Trophoblast cell (in vitro differentiated cells and primary cell): ENCODE results near the gene GDPD4.

Experiments used
- DNase-seq, 2 donors: peaks; one replicate each; pipeline ENCODE4 v3.0.0-alpha.2; 2016
- H2AFZ ChIP-seq: 2 replicates; pipeline ENCODE4 v1.6.1; 2013; ENCODE audit warnings: low read length, moderate library complexity, mild to moderate bottlenecking; ENCODE audit not compliant: insufficient read depth, poor library complexity
- H2AK5ac ChIP-seq: 2 replicates; pipeline ENCODE4 v1.6.1; 2013; ENCODE audit warnings: mild to moderate bottlenecking, low read length
- H2BK120ac ChIP-seq: 2 replicates; pipeline ENCODE4 v1.6.1; 2013; ENCODE audit warnings: low read length, mild to moderate bottlenecking, moderate library complexity; ENCODE audit not compliant: insufficient read depth, poor library complexity
- H2BK12ac ChIP-seq: 2 replicates; pipeline ENCODE4 v1.6.1; 2013; ENCODE audit warnings: mild to moderate bottlenecking, low read length, moderate library complexity
- H2BK5ac ChIP-seq: 2 replicates; pipeline ENCODE4 v1.6.1; 2013; ENCODE audit warnings: low read length, low read depth, moderate library complexity, mild to moderate bottlenecking; ENCODE audit not compliant: poor library complexity
- H3K14ac ChIP-seq: 2 replicates; pipeline ENCODE4 v1.6.1; 2013; ENCODE audit warnings: mild to moderate bottlenecking, low read length
- H3K18ac ChIP-seq: 2 replicates; pipeline ENCODE4 v1.6.1; 2013; ENCODE audit warnings: mild to moderate bottlenecking, low read length
- H3K23ac ChIP-seq: 2 replicates; pipeline ENCODE4 v1.6.1; 2013; ENCODE audit warnings: low read length
- H3K27ac ChIP-seq: 2 replicates; pipeline ENCODE4 v1.5.1; 2013; ENCODE audit warnings: low read depth, mild to moderate bottlenecking, inconsistent platforms, low read length, moderate library complexity
- H3K27me3 ChIP-seq: 2 replicates; pipeline ENCODE4 v1.6.1; 2013; ENCODE audit warnings: inconsistent platforms, mild to moderate bottlenecking, low read length, moderate library complexity; ENCODE audit not compliant: insufficient read depth
- H3K36me3 ChIP-seq, 2 experiments: 1 replicate in 1 of 2; 2 replicates in 1 of 2; pipeline ENCODE4 v1.6.1; 2013; ENCODE audit warnings: low read length in 2 of 2, mild to moderate bottlenecking in 2 of 2, moderate library complexity in 1 of 2; ENCODE audit not compliant: insufficient read depth in 2 of 2, control insufficient read depth in 1 of 2
- H3K4ac ChIP-seq: 2 replicates; pipeline ENCODE4 v1.6.1; 2013; ENCODE audit warnings: low read depth, mild to moderate bottlenecking, low read length, moderate library complexity
- H3K4me1 ChIP-seq, 2 experiments: 1 replicate in 1 of 2; 2 replicates in 1 of 2; pipeline ENCODE4 v1.6.1; 2013; ENCODE audit warnings: low read length in 2 of 2, mild to moderate bottlenecking in 2 of 2, moderate library complexity in 1 of 2; ENCODE audit not compliant: insufficient read depth in 2 of 2, control insufficient read depth in 1 of 2
- H3K4me2 ChIP-seq: 2 replicates; pipeline ENCODE4 v1.6.1; 2013; ENCODE audit warnings: inconsistent platforms, mild to moderate bottlenecking, low read length, moderate library complexity
- H3K4me3 ChIP-seq: 2 replicates; pipeline ENCODE4 v1.5.1; 2013; ENCODE audit warnings: mild to moderate bottlenecking, low read depth, low read length, inconsistent platforms
- H3K79me1 ChIP-seq: one replicate; pipeline ENCODE4 v1.6.1; 2013; ENCODE audit warnings: low read length
- H3K79me2 ChIP-seq: 2 replicates; pipeline ENCODE4 v1.6.1; 2013; ENCODE audit warnings: low read length, mild to moderate bottlenecking; ENCODE audit not compliant: control insufficient read depth, insufficient read depth, poor library complexity
- H3K9ac ChIP-seq: 2 replicates; pipeline ENCODE4 v1.6.1; 2013; ENCODE audit warnings: mild to moderate bottlenecking, low read length
- H3K9me3 ChIP-seq: 2 replicates; pipeline ENCODE4 v1.6.1; 2013; ENCODE audit warnings: low read depth, mild to moderate bottlenecking, control low read depth, inconsistent platforms, low read length; ENCODE audit not compliant: insufficient read depth
- H4K12ac ChIP-seq: 2 replicates; pipeline ENCODE4 v1.6.1; 2013; ENCODE audit warnings: low read depth, mild to moderate bottlenecking, low read length, moderate library complexity
- H4K8ac ChIP-seq: 2 replicates; pipeline ENCODE4 v1.6.1; 2013; ENCODE audit warnings: low read depth, mild to moderate bottlenecking, low read length, moderate library complexity
- H4K91ac ChIP-seq: one replicate; pipeline ENCODE4 v1.6.1; 2013; ENCODE audit warnings: low read depth, mild to moderate bottlenecking, low read length, moderate library complexity
- WGBS: extraction: QIAGEN DNeasy Blood & Tissue Kit; methylation state at CpG from one replicate; pipeline ENCODE4 v1.1.7; 2013; ENCODE audit warnings: missing lambda C conversion rate; ENCODE audit not compliant: insufficient read length, insufficient coverage; ENCODE audit errors: extremely low coverage; 5-methylcytosine and 5-hydroxymethylcytosine counted together

GDPD4 gene

GRCh38 chr11:77269484-77270123 is 31.9 kb downstream of the GDPD4 start:
- no peak overlapping the region for H2BK12ac ChIP-seq
- H2AK5ac ChIP-seq, result no peak overlapping the region
- no peak overlapping the region for H3K27ac ChIP-seq
- no peak overlapping the region for H2BK120ac ChIP-seq
- no peak overlapping the region for H3K4ac ChIP-seq
- no peaks in the 10 kb centered on the region for H3K79me1 ChIP-seq
- no peak overlapping the region for H3K9ac ChIP-seq
- H4K8ac ChIP-seq, result no peak overlapping the region
- DNase-seq, result no peak
- H2AFZ ChIP-seq, result no peak overlapping the region
- no peak overlapping the region for H2BK5ac ChIP-seq
- no peaks in the 10 kb centered on the region for H3K9me3 ChIP-seq
- no peak overlapping the region for H4K12ac ChIP-seq
- H3K27me3 ChIP-seq, result no peaks in the 10 kb centered on the region
- WGBS, result no CpG with 5 or more reads among the region's 1 CpG
- H3K79me2 ChIP-seq, result no peaks in the 10 kb centered on the region
- H3K4me3 ChIP-seq, result no peak overlapping the region
- no peak overlapping the region for H4K91ac ChIP-seq
- no peak overlapping the region for H3K4me2 ChIP-seq
- H3K23ac ChIP-seq, result no peak overlapping the region
- H3K18ac ChIP-seq, result no peak overlapping the region
- no peaks in the 10 kb centered on the region for H3K4me1 ChIP-seq
- no peaks in the 10 kb centered on the region for H3K36me3 ChIP-seq
- no peak overlapping the region for H3K14ac ChIP-seq

DNA sequence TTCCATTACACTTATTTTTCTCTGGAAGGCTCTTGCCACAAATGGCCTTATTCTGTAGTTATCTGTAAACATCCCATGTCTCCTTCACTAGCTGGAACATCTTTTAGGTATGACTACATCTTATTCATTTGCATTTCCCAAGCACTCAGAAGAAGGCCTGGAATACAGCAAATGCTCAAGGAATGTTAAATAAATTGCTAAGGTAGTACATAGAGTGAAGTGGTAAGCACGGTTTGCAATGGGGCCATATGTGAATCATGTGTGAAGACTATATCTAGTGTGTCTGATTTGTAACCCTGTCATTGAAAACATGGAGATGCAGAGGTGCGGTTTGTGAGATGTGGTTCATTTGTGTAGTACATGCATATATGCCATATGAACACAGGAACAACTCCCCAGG is 33.5 kb downstream of the GDPD4 start:
- no peaks in the 10 kb centered on the region for H3K27me3 ChIP-seq
- H3K4me1 ChIP-seq, result no peaks in the 10 kb centered on the region
- no peak overlapping the region for H2BK5ac ChIP-seq

DNA sequence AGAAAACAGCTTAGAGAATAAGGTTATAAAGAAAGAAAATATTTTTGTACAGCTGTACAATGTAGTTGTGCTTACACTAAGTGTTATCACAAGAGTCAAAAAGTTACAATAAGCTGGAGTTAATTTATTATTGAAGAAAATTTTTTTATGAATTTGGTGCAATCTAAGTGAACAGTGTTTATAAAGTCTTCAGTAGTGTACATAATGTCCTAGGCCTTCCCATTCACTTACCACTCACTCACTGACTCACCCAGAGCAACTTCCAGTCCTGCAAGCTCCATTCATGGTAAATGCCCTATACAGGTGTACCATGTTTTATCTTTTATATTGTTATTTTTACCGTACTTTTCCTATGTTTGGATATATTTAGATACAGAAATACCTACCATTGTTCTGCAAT is 34.7 kb downstream of the GDPD4 start:
- WGBS, result no CpG with 5 or more reads among the region's 1 CpG
- H2AK5ac ChIP-seq, result no peak overlapping the region
- no peaks in the 10 kb centered on the region for H3K27me3 ChIP-seq
- H2BK120ac ChIP-seq, result no peak overlapping the region
- no peak overlapping the region for H4K12ac ChIP-seq
- no peak overlapping the region for H3K4me3 ChIP-seq
- H3K4ac ChIP-seq, result no peak overlapping the region
- H3K79me2 ChIP-seq, result no peaks in the 10 kb centered on the region
- H3K36me3 ChIP-seq, result no peaks in the 10 kb centered on the region
- no peak overlapping the region for H3K14ac ChIP-seq
- H3K4me1 ChIP-seq, result no peaks in the 10 kb centered on the region
- H4K91ac ChIP-seq, result no peak overlapping the region
- H2BK12ac ChIP-seq, result no peak overlapping the region
- no peak overlapping the region for H3K18ac ChIP-seq
- DNase-seq, result no peak
- no peak overlapping the region for H3K23ac ChIP-seq
- H3K9ac ChIP-seq, result no peak overlapping the region
- H3K79me1 ChIP-seq, result no peaks in the 10 kb centered on the region
- H2AFZ ChIP-seq, result no peak overlapping the region
- H3K4me2 ChIP-seq, result no peak overlapping the region
- H3K9me3 ChIP-seq, result no peaks in the 10 kb centered on the region
- H2BK5ac ChIP-seq, result no peak overlapping the region
- no peak overlapping the region for H3K27ac ChIP-seq
- H4K8ac ChIP-seq, result no peak overlapping the region

More for the DNA sequence above, 33.5 kb downstream of the GDPD4 start:
- Histone ChIP-seq H3K79me1 (no peaks in the 10 kb centered on the region), H2BK12ac (no peak overlapping the region), H4K8ac (no peak overlapping the region), H2AK5ac (no peak overlapping the region), H3K9me3 (no peaks in the 10 kb centered on the region), H3K4me2 (no peak overlapping the region), H2AFZ (no peak overlapping the region), H4K12ac (no peak overlapping the region), H3K23ac (no peak overlapping the region), H3K4me3 (no peak overlapping the region), H4K91ac (no peak overlapping the region), H2BK120ac (no peak overlapping the region), H3K4ac (no peak overlapping the region), H3K18ac (no peak overlapping the region), H3K9ac (no peak overlapping the region), H3K79me2 (no peaks in the 10 kb centered on the region), H3K27ac (no peak overlapping the region), H3K36me3 (no peaks in the 10 kb centered on the region), H3K14ac (no peak overlapping the region)
- peak; percentile 14 to 62 for DNase-seq
- no CpG with 5 or more reads among the region's 2 CpGs for WGBS

DNA sequence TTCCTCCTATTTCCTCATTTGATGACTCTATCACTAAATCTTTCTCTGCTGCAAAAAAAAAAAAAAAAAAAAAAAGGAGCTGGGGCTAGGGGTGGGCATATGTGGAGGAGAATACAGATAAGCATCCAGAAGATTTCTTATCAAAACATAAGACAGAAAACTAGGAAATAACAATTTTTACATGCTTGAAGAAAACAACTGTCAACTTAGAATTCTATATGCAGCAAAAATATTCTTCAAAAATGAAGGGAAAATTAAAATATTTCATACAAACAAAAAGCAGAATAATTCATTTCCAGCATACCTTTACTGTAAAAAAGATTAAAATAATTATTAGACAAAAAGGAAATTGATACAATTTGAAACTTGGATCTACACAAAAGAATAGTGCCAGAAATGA is 38.7 kb downstream of the GDPD4 start:
- no peak for DNase-seq
- Histone ChIP-seq H3K4ac (no peak overlapping the region), H3K79me1 (no peaks in the 10 kb centered on the region), H4K8ac (no peak overlapping the region), H3K18ac (no peak overlapping the region), H4K91ac (no peak overlapping the region), H3K27me3 (no peaks in the 10 kb centered on the region), H2AK5ac (no peak overlapping the region), H3K9me3 (no peaks in the 10 kb centered on the region), H2BK120ac (no peak overlapping the region), H2BK12ac (no peak overlapping the region), H3K36me3 (no peaks in the 10 kb centered on the region), H3K4me3 (no peak overlapping the region), H3K79me2 (no peaks in the 10 kb centered on the region), H3K27ac (no peak overlapping the region), H3K9ac (no peak overlapping the region), H3K4me1 (no peaks in the 10 kb centered on the region), H3K14ac (no peak overlapping the region), H4K12ac (no peak overlapping the region), H2BK5ac (no peak overlapping the region), H3K4me2 (no peak overlapping the region), H3K23ac (no peak overlapping the region), H2AFZ (no peak overlapping the region)
